SKM-1 treated with dmso at 0.1 percent for 144 hours (cell line): ENCODE data around the gene NLRX1.
"Not testable (repeated sequence)": the region's sequence is repeated elsewhere in the genome, so short reads cannot be mapped to it uniquely, and the experiment has no call there.

Experiments
- DNase-seq: peaks from one replicate; lab custom pipeline; 2025; ENCODE audit not compliant: unreplicated experiment; lab: John Stamatoyannopoulos, UW

NLRX1 gene

DNA sequence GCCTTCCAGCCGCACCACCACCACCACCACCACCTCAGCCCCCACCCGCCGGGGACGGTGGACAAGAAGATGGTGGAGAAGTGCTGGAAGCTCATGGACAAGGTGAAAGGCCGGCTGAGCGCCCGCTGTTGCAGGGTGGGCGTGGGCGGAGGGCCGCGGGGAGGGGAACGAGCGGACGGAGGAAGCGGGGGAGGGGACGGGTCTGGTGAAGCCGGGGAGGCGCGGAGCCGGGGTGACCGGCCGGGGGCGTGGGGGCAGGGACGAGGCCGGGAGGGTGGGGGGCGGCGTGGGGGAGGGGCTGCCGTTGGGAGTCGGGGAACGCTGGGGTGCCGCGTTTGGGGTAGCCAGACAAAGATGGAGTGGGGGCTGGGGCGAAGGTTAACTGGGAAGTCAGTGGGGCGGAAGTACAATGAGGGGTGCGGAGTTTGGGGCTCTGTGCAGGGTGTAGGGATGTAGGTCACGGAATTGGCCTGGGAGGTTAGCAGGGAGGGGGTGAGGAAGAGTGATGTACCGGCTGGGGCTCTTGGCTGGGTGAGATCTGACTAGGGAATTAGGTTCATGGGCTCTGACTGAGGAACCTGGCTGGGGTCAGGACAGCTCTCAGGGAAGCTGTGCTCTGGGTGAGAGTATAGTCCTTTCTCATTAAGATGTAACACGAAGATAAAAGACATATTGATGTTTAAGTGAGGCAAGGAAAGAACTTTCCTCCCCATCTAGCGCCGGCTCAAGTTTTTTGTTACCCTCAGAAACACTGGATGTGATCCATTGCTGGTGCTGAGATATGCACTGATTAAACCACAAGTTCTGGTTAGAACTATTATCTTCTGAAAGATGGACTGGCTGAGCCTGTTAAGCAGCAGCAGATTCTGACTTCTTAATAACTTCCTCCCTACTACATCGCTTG lies 38.2 kb downstream of the NLRX1 start:
- DNase-seq = peak; percentile 29

DNA sequence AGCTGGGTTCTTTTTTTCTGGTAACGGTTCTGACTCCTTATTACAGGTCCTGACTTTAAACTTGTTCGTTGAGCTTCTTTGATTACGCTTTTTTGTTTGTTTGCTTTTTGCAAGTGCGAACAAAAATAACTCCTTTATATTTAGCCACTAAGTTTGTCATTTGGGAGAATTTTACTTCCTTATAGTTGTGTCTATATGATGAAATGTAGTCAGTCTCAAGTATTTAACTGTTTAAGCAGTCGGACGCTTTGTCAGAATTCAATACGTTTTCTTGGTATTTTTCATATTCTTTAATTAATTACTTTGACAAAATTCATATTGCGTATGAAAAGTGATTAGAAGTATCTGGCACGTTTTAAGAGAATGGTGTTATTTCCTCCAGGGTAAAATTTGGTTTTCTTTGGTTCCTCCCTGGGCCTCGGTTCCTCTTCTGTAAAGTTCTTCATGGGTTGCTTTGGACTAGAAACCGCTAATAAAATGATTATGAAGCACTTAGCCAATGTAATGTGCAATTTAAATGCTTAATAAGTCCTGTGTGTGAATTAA lies 39.0 kb downstream of the NLRX1 start:
- DNase-seq = peak; percentile 58

DNA sequence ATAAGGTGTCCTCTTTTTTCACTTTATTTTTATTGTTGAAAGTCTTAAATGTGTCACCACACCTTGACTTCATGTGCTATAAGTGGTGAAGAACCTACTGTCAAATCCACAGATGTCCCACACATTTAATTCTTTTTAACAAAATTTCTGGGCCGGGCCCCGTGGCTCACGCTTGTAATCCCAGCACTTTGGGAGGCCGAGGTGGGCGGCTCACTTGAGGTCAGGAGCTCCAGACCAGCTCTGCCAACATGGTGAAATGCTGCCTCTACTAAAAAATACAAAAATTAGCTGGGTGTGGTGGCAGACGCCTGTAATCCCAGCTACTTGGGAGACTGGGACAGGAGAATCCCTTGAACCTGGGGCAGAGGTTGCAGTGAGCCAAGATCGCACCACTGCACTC lies 40.7 kb downstream of the NLRX1 start:
- no peak for DNase-seq

DNA sequence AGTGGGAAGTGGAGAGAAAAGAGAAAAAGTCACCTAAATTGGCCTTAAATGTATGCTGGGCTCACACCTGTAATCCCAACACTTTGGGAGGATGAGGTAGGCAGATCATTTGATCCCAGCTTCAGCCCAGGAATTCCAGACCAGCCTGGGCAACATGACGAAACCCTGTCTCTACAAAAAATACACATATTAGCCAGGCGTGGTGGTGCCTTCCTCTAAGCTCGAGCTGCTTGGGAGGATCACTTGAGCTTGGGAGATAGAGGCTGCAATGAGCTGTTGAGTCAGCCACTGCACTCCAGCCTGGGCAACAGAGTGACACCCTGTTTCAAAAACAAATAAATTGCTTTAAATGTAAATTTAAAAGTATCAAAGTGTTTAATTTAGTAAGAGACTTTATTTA lies 41.5 kb downstream of the NLRX1 start:
- no peak for DNase-seq

DNA sequence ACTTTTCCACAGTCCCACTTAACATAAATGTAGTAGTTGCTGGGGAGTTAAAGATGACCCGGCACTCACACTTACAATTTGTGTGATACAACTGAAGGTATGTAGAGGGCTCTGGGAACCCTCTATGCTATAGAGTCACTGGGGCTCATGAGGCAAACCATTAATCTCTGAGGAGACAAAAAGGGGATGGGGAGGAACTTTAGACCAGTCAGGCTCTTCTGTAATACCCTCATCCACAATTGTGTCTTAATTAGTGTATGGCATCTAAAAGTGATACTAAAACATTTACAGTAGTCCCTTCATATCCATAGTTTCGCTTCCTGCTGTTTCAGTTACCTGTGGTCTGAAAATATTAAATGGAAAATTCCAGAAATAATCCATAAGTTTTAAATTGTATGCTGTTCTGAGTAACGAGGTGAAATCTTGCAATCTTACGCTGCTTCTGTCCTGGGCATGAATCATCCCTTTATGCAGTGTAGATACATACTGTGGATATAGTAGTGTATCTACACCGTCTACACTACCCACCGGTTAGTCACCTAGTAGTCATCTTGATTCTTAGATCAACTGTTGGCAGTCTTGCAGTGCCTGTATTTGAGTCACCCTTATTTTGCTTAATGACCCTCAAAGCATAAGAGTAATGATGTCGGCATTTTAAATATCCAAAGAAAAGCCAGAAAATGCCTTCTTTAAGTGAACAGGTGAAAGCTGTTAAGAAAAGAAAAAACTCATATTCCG lies 49.8 kb downstream of the NLRX1 start:
- no peak for DNase-seq

DNA sequence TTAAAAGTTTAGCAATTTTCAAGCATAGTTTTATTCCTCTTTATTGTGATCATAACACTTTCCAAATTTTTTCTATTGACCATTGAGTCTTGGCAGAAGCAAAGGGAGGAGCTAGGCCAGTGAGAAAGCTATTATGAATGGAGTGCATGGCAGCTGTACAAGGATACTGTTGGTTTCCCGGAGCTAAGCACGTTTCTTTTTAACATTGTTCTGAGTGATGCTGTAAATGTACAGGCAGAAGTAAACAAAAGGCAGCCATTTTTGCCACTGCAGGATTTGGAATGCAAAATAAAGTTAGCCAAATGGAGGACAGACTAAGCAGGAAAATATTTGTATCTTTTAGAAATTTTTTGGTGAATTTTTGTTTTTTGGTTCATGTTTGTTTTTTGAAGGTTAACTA lies 53.8 kb downstream of the NLRX1 start:
- DNase-seq = no peak

DNA sequence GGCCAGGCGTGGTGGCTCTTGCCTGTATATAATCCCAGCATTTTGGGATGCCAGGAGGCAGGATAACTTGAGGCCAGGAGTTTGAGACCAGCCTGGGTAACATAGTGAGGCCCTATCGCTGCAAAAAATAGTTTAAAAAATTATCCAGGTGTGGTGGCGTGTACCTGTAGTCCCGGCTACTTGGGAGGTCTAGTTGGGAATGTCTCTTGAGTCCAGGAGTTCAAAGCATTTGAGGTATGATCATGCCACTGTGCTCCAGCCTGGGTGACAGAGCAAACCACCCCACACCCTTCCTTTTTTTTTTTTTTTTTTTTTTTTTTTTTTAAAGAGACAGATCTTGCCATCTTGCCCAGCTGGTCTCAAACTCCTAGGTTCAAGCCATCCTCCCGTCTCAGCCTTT lies 54.4 kb downstream of the NLRX1 start:
- no peak for DNase-seq

DNA sequence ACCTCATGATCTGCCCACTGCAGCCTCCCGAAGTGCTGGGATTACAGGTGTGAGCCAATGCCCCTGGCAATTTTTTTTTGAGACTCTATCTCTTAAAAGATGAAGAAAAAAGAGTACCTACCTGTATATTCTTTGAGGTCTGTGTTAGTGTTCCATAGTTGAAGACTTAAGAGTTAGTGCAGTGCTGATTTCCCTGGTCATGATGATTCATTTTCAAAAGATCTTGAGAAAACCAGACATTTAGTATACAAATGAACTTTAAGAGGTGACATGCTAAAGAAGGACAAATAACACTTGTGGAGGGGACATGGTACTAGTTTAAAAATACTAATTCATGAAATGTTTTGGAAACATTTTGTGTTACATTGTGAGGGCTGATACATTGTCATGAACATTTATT lies 55.3 kb downstream of the NLRX1 start:
- no peak for DNase-seq

DNA sequence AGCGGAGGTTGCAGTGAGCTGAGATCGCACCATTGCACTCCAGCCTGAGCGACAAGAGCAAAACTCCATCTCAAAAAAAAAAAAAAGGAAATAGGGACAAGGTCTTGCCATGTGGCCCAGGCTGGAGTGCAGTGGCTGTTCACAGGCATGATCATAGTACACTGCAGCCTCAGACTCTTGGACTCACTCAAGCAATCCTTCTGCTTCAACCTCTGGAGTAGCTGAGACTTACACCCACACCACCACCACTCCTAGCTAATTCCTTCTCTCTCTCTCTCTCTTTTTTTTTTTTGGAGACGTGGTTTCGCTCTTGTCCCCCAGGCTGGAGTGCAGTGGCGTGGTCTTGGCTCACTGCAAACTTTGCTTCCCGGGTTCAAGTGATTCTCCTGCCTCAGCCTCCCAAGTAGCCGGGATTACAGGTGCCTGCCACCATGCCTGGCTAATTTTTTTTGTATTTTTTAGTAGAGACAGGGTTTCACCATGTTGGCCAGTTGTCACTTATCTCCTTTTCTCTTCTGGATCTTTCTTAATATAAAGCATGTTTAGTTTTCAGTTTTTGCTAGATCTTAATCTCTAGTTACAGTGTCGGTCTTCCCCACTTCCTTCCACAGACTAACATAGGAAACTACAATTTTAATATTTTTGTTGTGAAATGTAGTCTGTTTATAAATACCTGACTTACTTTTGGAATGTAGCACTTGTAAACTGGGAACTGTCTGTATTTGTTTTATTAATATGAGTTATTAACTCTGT lies 60.2 kb downstream of the NLRX1 start:
- not testable (repeated sequence) for DNase-seq

DNA sequence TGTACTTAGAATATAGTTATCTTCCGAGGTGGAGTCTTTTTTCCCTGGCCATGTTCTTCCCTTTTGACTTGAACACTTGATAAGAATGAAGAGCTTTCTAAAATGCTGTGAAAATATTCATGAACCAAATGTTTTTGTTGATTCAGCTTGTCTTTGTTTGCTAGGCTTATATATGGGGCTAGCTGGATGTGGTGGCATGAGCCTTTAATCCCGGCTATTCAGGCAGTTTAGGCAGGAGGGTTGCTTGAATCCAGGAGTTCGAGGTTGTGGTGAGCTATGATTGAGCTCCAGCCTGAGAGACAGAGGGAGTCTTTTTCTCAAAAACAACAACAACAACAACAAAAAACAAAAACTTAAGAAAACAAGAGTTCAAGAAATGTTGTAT lies 60.8 kb downstream of the NLRX1 start:
- no peak for DNase-seq

DNA sequence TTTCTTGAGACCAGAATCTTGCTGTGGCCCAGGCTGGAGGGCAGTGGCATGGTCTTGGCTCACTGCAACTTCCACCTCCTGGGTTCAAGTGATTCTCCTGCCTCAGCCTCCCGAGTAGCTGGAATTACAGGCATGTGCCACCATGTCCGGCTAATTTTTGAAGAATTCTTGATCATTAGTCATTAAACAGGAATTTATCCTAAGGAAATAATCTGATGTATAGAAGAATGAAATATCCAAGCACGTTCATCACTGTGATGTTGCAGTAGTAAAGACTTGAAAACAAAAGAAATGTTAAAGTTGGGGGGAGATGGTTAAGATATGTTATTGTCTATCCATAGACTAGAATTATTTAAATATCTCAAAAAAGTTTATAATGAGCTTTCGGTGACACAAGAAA lies 61.2 kb downstream of the NLRX1 start:
- DNase-seq = no peak
